Neuron (in vitro differentiated cells): Measurements from ENCODE around the gene TMEM223.
"Not testable (repeated sequence)": the region's sequence is repeated elsewhere in the genome, so short reads cannot be mapped to it uniquely, and the experiment has no call there.

Source experiments
- H2AFZ ChIP-seq: one replicate; pipeline ENCODE4 v1.6.1; 2013; ENCODE audit warnings: low read depth, mild to moderate bottlenecking, inconsistent platforms, low read length, moderate library complexity
- H3K27me3 ChIP-seq: one replicate; pipeline ENCODE4 v1.6.1; 2013; ENCODE audit warnings: low read length; ENCODE audit not compliant: insufficient read depth
- H3K36me3 ChIP-seq: one replicate; pipeline ENCODE4 v1.6.1; 2013; ENCODE audit warnings: low read length; ENCODE audit not compliant: insufficient read depth
- H3K4me1 ChIP-seq: one replicate; pipeline ENCODE4 v1.6.1; 2013; ENCODE audit warnings: low read length; ENCODE audit not compliant: insufficient read depth
- H3K4me3 ChIP-seq: 2 replicates; pipeline ENCODE4 v1.5.1; 2013; ENCODE audit warnings: mild to moderate bottlenecking, low read length, moderate library complexity
- H3K9me3 ChIP-seq: one replicate; pipeline ENCODE4 v1.6.1; 2013; ENCODE audit warnings: low read length

TMEM223 gene

DNA sequence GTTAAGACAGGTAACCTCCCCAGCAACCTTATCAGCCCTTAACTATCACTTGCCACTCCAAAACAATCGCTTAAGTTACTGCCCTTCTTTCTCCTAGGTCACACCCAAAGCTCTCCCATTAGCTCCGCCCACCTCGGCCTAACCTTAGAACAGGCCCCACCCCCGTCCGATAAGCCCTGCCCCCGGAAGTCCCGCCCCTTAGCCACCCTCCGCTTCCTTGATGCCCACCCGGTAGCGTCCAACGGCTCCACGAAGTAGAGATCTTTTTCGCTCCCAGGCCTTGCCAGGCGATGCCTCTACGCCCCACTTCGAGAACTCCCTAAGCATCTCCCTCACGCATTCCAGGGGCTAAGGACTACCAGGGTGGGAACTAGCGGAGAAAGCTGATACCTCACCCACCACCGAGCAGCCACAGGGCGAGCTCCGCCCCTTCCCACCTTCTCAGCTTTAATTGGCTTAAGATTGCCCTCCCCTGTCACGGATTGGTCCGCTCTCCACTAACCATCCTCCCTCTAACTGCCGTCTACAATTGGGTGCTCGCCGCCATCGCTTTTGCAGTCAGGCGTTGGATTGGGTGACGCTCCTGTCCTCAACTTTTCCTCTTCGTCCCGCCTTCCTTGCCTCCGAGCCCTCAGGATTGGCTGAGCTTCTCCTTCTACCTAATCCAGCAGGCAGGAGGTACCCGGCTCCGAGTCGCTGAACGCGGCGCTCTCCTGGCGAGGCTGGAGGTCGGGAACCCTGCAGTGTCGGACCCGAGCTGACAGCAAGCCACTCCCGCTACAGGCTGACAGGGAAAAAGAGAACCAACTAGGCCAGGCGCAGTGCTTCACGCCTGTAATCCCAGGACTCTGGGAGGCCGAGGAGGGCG lies 37.8 kb downstream of the TMEM223 start, which contains the start of gene ZBTB3:
ZBTB3 (minus strand) TSS at position 425 of the 868 bp plus-strand sequence. CDS start 496 bp downstream, outside the sequence.
- Histone ChIP-seq H3K27me3 (no peaks in the 10 kb centered on the region), H3K4me3 (peak within 1 kb of the TSS; percentile 60), H3K36me3 (peaks cover 17% of the 10 kb centered on the region), H3K9me3 (no peaks in the 10 kb centered on the region), H3K4me1 (no peaks in the 10 kb centered on the region), H2AFZ (peak within 1 kb of the TSS; percentile 65)

DNA sequence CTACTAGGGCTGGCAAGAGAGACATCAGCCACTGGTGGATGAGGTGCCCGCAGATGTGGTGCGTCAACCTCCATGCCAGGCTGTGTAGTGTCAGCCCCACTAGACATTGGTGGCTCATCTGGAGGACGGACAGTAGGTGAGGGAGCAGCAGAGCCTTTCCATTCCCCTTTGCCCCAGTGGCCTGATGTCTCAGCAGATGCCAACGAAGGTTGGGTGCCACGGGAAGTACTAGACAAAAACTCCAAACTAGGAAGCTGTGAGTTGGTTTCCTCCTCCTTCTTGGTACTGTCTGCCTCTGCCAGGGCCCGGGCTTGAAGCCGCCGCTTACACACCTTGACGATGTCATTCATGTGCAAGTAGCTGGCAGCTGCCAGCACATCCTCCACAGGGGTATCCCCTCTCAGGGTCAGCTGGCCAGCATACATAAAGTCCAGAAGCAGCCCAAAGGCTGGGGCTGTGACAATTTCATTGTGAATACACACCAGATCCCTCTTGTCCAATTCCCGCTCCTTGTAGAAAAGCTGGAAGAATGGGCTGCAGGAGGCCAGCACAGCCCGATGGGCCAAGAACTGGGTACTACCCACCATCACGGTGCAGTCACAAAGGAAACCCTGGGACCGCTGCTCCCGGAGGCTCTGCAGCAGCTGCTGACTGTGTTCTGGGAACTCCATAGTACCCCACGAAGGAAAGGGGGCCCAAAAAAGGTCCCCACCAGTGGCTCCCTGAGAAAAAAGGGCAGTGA lies 38.6 kb downstream of the TMEM223 start:
- H2AFZ ChIP-seq: peak overlapping the region; percentile 65
- H3K27me3 ChIP-seq: no peaks in the 10 kb centered on the region
- peak overlapping the region; percentile 60 for H3K4me3 ChIP-seq
- H3K4me1 ChIP-seq: no peaks in the 10 kb centered on the region
- peaks cover 17% of the 10 kb centered on the region for H3K36me3 ChIP-seq
- no peaks in the 10 kb centered on the region for H3K9me3 ChIP-seq

GRCh38 chr11:62752177-62752785 lies 39.5 kb downstream of the TMEM223 start:
- H2AFZ ChIP-seq: no peak overlapping the region
- H3K27me3 ChIP-seq: no peaks in the 10 kb centered on the region
- no peaks in the 10 kb centered on the region for H3K4me1 ChIP-seq
- H3K9me3 ChIP-seq: no peaks in the 10 kb centered on the region
- H3K4me3 ChIP-seq: no peak overlapping the region
- H3K36me3 ChIP-seq: peaks cover 17% of the 10 kb centered on the region

- H3K4me3 ChIP-seq, H3K9me3 ChIP-seq, H2AFZ ChIP-seq, H3K27me3 ChIP-seq, H3K4me1 ChIP-seq: not testable (repeated sequence)
- peaks cover 17% of the 10 kb centered on the region for H3K36me3 ChIP-seq
Observed at GRCh38 chr11:62749931-62750330, 41.9 kb downstream of the TMEM223 start.

- no peak overlapping the region for H3K4me3 ChIP-seq
- no peaks in the 10 kb centered on the region for H3K27me3 ChIP-seq
- no peak overlapping the region for H2AFZ ChIP-seq
- peaks cover 12% of the 10 kb centered on the region for H3K36me3 ChIP-seq
- no peaks in the 10 kb centered on the region for H3K9me3 ChIP-seq
- H3K4me1 ChIP-seq: no peaks in the 10 kb centered on the region
Observed at GRCh38 chr11:62747475-62748160, 44.2 kb downstream of the TMEM223 start.
